Ishikawa (cell line): ENCODE measurements around the gene DLGAP3.

Experiments used
- CEBPB ChIP-seq: IDR thresholded peaks from 2 replicates; pipeline ENCODE4 v1.6.1; 2012
- CREB1 ChIP-seq: IDR thresholded peaks from 2 replicates; pipeline ENCODE4 v1.6.1; 2012; ENCODE audit warnings: low read depth
- EGR1 ChIP-seq: IDR thresholded peaks from 2 replicates; pipeline ENCODE4 v1.6.1; 2012
- EP300 ChIP-seq: IDR thresholded peaks from 2 replicates; pipeline ENCODE4 v1.6.1; 2012; ENCODE audit warnings: borderline replicate concordance
- FOXM1 ChIP-seq: IDR thresholded peaks from 2 replicates; pipeline ENCODE4 v1.6.1; 2012; ENCODE audit warnings: low read depth, borderline replicate concordance
- NFIC ChIP-seq: IDR thresholded peaks from 2 replicates; pipeline ENCODE4 v1.6.1; 2012
- RAD21 ChIP-seq: IDR thresholded peaks from 2 replicates; pipeline ENCODE4 v1.6.1; 2012; ENCODE audit warnings: low read depth
- TAF1 ChIP-seq: IDR thresholded peaks from 2 replicates; pipeline ENCODE4 v1.6.1; 2012; ENCODE audit warnings: low read depth, mild to moderate bottlenecking
- TCF12 ChIP-seq: IDR thresholded peaks from 2 replicates; pipeline ENCODE4 v1.6.1; 2012; ENCODE audit warnings: low read depth
- TEAD4 ChIP-seq: IDR thresholded peaks from 2 replicates; pipeline ENCODE4 v1.6.1; 2012
- YY1 ChIP-seq: IDR thresholded peaks from 2 replicates; pipeline ENCODE4 v1.6.1; 2012; ENCODE audit warnings: low read depth
- ZBTB7A ChIP-seq: IDR thresholded peaks from 2 replicates; pipeline ENCODE4 v1.6.1; 2012; ENCODE audit warnings: low read depth
- TF ChIP-seq, protein P1 (sequence below): IDR thresholded peaks from 2 replicates; pipeline ENCODE4 v1.6.1; 2012
- TF ChIP-seq, protein P2 (sequence below): IDR thresholded peaks from 2 replicates; pipeline ENCODE4 v1.6.1; 2012
- TF ChIP-seq, protein P3 (sequence below): IDR thresholded peaks from 2 replicates; pipeline ENCODE4 v1.6.1; 2012; ENCODE audit warnings: low read depth, mild to moderate bottlenecking

DLGAP3 gene

DNA sequence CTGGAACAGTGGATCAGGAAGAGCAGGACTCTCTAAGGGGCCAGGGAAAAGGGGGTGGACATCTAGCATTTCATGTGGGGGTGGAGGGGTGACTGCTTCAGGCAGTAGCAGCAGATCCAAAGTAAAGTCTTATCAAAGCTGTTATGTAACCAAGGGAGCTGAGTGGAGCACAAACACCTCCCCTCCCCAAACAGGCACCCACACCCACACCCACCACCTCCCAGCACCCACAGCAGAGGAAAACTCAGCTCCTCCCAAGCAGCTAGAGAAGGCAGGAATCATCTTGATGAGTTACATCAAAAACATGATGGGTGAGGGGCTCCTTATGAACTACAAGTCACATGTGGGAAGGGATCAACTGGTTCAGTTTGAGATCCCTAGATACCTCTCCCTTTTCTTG, 6.0 kb downstream of the DLGAP3 start:
- TF ChIP-seq RAD21 (no peak), TEAD4 (no peak), FOXM1 (no peak), EGR1 (no peak), CREB1 (no peak), YY1 (no peak)
- TF ChIP-seq, protein P1, sequence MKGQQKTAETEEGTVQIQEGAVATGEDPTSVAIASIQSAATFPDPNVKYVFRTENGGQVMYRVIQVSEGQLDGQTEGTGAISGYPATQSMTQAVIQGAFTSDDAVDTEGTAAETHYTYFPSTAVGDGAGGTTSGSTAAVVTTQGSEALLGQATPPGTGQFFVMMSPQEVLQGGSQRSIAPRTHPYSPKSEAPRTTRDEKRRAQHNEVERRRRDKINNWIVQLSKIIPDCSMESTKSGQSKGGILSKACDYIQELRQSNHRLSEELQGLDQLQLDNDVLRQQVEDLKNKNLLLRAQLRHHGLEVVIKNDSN: no peak
- TF ChIP-seq, protein P2, sequence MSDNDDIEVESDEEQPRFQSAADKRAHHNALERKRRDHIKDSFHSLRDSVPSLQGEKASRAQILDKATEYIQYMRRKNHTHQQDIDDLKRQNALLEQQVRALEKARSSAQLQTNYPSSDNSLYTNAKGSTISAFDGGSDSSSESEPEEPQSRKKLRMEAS: no peak

DNA sequence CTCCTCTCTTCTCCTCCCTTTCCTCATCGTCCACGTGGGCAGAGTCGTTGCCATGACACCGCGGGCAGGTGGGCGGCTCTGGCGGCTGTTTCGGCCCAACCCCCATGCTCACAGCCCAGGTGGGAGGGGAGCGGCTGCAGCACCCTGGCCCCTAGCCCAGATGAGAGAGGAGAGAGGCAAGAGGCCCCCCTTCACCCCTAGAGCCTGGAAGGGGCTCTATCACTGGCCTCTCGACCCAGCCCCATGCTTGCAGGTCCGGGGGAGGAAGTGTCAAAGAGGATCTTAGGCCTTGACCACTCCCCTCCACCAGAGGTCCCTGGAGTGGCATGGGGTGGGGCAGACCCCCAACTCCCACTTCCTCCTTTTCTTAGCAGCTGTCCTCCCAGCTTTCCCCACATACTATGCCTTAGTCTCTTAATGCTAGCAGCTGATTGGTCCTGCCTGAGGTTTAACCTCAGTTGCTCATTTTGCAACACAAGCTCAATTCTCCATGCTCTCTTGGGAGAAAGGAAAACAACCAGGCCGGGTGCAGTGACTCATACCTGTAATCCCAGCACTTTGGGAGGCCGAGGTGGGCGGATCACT, 10.4 kb downstream of the DLGAP3 start:
- TF ChIP-seq EP300 (no peak), TEAD4 (no peak), RAD21 (no peak), YY1 (no peak), CREB1 (no peak)
- TF ChIP-seq, protein P2: no peak
- TF ChIP-seq, protein P3, sequence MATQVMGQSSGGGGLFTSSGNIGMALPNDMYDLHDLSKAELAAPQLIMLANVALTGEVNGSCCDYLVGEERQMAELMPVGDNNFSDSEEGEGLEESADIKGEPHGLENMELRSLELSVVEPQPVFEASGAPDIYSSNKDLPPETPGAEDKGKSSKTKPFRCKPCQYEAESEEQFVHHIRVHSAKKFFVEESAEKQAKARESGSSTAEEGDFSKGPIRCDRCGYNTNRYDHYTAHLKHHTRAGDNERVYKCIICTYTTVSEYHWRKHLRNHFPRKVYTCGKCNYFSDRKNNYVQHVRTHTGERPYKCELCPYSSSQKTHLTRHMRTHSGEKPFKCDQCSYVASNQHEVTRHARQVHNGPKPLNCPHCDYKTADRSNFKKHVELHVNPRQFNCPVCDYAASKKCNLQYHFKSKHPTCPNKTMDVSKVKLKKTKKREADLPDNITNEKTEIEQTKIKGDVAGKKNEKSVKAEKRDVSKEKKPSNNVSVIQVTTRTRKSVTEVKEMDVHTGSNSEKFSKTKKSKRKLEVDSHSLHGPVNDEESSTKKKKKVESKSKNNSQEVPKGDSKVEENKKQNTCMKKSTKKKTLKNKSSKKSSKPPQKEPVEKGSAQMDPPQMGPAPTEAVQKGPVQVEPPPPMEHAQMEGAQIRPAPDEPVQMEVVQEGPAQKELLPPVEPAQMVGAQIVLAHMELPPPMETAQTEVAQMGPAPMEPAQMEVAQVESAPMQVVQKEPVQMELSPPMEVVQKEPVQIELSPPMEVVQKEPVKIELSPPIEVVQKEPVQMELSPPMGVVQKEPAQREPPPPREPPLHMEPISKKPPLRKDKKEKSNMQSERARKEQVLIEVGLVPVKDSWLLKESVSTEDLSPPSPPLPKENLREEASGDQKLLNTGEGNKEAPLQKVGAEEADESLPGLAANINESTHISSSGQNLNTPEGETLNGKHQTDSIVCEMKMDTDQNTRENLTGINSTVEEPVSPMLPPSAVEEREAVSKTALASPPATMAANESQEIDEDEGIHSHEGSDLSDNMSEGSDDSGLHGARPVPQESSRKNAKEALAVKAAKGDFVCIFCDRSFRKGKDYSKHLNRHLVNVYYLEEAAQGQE: no peak

DNA sequence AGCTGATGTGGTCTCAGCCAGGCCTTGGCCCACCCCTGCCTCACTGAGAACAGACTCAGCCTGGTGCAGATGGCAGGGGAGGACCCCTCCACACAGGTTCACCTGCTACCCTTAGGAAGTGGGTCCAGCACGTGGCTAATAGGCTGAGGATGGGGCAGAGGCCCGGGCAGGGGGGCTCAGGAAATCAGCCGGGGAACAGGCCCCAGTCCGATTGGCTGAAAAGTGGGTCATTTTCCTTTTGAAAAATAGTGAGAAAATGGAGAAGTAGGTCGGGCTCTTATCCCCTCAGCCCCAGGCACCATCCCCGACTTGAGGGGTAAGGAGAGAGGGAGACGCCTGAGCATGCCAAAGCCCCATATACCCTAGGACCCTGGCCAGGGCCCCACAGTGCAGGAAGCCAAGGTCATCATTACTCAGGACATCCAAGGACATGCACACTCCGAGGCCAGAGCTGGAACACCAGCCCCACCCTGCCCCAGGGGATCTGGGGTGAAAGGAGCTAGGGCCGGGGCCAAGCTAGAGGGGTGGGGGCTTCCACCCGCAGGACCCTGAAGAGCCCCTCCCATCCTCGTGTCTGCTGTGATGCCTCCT, 11.0 kb downstream of the DLGAP3 start:
- TF ChIP-seq, protein P2: no peak
- TF ChIP-seq TEAD4 (no peak), NFIC (no peak), EP300 (no peak), CREB1 (no peak), ZBTB7A (no peak), RAD21 (no peak), FOXM1 (no peak), EGR1 (no peak), CEBPB (no peak), TAF1 (no peak), YY1 (no peak), TCF12 (no peak)
- TF ChIP-seq, protein P1: no peak
- TF ChIP-seq, protein P3: no peak

DNA sequence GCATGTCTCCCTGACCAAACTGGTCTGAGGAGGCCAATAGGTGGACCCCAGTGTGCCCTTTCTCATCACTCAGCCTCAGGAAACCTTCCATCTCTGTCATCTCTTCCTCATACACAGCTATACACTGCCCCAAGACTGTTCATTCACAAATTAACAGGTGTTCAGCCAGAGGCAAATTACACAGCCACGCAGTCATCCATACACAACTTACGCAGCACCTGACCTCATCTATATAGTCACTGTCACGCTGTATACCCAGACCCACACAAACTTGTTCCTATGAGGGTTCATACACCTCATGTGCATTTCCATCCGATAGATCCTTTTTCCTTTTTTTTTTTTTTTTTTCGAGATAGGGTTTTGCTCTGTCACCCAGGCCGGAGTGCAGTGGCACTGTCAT, 12.4 kb downstream of the DLGAP3 start:
- TF ChIP-seq CEBPB (no peak), TAF1 (no peak)

DNA sequence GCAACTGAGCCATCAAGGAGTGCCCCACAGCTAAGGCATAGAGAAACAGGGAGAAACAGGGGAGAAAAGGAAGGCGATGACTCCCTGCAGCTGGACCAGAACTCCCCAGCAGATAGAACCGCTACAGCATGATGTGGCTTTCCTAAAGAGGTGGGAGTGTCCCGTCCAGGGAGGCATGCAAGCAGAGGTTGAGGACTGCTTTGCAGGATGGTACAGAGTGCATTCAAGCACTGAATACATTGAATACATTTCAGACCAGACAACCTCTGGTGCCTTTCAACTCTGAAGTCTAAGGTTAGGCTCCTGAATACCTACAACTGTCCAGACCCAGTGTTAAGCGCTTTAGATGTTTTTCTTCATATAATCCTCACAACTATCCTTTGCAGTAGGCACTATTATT, 13.3 kb downstream of the DLGAP3 start:
- TF ChIP-seq EGR1 (no peak), ZBTB7A (no peak), CREB1 (no peak), EP300 (no peak), RAD21 (no peak), YY1 (no peak), TAF1 (no peak), TCF12 (no peak), FOXM1 (no peak), CEBPB (no peak), NFIC (no peak), TEAD4 (no peak)
- TF ChIP-seq, protein P3: no peak
- TF ChIP-seq, protein P1: no peak
- TF ChIP-seq, protein P2: no peak
